Activated effector memory CD4-positive, alpha-beta T cell treated with Interleukin-2 at 50 U/mL for 16 hours (primary cell): Measurements from ENCODE around the gene ABCC3.
"Not testable (repeated sequence)": the region's sequence is repeated elsewhere in the genome, so short reads cannot be mapped to it uniquely, and the experiment has no call there.

ENCODE experiments used
- DNase-seq: peaks from one replicate; pipeline ENCODE4 v3.0.0-alpha.2; 2020

The ABCC3 gene

DNA sequence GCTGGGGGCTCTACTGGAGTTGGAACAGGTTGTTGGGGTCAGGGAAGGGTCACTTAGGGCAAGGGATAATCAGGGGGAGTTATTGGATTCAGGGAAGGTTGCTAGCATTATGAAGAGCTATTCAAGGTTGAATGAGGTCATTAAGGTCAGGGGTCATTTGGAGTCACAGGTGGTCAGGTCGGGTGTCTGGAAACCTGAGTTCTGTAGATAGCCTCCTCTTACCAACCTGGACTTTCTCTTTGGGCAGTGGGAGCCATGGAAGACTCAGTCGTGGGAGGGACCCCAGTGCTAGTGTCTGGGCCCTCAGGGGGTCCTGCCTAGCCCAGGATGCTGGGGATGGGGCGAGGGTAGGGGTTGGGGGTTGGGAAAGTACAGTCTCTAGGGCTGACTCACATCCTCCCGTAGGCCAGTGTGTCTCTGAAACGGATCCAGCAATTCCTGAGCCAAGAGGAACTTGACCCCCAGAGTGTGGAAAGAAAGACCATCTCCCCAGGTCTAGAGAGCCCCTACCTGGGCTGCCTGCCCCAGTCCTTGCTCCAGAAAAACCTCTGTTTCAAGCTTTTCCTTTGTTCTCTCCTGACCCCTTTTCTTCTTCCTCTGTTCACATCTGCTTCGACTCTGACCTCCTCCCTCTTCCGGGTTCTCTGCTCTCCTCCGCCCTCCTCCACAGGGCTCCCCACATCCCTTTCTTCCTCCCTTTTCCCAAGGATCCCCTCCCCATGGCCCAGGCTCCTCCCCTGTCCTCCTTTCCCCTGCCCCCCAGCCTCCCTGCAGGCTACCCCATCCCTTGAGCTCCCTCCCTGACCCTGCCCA is 33.5 kb downstream of the ABCC3 start:
- no peak for DNase-seq

- no peak for DNase-seq
Measured at GRCh38 chr17:50668838-50669581, 34.3 kb downstream of the ABCC3 start.

GRCh38 chr17:50672071-50672470 is 37.4 kb downstream of the ABCC3 start:
- no peak for DNase-seq

DNA sequence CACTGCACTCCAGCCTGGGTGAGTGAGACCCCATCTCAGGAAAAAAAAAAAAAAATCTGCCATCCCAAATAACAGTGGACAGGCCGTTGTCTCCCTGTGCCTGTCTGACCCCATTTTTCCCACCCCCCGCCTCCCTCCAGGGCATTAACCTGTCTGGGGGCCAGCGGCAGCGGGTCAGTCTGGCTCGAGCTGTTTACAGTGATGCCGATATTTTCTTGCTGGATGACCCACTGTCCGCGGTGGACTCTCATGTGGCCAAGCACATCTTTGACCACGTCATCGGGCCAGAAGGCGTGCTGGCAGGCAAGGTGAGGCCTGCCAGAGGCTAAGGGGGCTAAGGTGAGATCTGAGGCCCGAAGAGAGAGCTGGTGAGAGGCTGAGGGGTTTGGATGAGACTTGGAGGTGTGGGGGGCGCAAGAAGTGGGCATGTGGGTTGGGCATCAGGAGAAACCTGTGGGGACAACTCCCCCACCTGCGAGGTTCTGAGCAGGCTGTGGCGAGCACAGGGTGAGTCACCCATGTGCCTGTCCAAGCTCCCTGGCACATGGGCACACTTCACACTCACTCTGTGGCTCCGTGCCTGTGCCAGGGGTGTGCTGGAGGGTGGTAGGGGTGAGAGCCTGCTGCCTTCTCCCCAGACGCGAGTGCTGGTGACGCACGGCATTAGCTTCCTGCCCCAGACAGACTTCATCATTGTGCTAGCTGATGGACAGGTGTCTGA is 38.3 kb downstream of the ABCC3 start:
- no peak for DNase-seq

GRCh38 chr17:50675190-50675589 is 40.5 kb downstream of the ABCC3 start:
- DNase-seq: no peak

GRCh38 chr17:50675627-50676026 is 40.9 kb downstream of the ABCC3 start:
- DNase-seq: no peak

DNA sequence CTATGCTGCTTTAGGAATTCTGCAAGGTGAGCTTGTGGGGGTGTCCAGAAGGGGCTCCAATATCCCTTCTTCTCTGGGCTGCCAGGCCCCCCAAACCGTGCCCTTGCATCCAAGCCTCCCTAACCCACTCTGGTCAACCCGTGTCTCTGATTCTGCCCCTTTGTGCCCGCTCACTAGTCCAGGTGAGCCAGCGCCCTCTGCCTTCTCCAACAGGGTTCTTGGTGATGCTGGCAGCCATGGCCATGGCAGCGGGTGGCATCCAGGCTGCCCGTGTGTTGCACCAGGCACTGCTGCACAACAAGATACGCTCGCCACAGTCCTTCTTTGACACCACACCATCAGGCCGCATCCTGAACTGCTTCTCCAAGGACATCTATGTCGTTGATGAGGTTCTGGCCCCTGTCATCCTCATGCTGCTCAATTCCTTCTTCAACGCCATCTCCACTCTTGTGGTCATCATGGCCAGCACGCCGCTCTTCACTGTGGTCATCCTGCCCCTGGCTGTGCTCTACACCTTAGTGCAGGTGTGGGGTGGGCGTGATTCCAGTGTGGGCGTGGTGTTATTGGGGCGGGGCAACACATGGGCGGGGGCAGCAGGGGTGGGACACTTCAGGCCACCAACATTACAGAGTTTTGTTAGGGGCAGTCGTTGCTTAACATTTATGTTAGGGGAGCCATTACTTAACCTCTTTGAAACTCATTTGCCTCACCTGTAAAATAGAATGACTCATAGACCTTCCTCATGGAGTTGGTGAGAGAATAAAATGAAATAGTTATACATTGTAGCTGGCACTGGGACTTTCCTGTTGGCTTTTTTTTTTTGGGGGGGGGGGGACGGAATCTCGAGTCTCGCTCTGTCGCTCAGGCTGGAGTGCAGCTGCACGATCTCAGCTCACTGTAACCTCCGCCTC is 41.6 kb downstream of the ABCC3 start:
- no peak for DNase-seq

GRCh38 chr17:50677851-50678375 is 43.2 kb downstream of the ABCC3 start:
- no peak for DNase-seq

DNA sequence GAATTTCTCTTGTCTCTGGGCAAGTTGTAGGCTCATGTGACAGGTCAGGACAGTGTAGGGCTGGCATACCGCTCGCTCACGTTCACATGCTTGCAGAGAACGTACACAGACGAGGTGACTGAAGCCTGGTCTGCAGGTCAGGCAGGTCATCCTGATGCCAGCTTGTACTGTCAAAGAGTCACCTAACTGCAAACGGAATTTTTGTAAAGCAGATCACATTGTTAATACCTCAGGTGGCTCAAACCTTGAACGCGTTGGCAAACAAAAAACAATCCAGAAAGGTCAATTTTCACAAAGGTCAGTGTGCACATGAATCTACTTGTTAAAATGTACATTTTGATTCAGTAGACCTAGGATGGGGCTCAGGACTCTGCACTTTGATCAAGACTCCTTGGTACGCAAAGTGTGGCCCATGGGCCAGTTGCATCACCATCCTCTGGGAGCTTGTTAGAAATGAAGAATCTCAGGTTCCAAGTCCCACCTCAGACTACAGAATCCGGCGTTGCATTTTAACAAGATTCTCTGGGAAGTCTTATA is 44.4 kb downstream of the ABCC3 start:
- no peak for DNase-seq

- DNase-seq: no peak
Measured at GRCh38 chr17:50680126-50680525, 45.4 kb downstream of the ABCC3 start.

DNA sequence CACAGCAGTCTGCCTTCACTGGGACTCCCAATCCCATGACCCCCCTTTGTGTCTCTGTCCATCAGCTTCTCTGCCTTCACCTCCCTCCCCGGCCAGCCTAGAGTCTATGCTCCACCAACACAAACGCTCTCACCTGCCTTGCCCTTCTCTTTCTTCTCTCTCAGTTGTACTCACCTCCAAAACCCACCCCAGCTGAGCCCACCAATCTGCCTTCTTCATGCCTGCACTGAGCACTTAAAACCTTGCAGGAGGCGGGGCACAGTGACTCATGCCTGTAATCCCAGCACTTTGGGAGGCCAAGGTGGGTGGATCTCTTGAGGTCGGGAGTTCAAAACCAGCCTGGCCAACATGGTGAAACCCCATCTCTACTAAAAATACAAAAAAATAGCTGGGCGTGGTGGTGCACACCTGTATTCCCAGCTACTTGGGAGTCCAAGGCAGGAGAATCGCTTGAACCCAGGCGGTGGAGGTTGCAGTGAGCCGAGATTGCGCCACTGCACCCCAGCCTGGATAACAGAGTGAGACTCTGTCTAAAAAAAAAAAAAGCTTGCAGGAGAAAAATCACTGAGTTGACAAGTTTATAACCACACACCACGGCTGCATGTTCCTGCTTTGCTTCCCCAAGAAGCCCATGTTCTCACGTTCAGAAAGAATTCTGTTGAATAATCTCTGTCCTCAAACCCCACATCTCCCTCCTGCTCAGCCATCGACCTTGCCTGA is 46.0 kb downstream of the ABCC3 start:
- not testable (repeated sequence) for DNase-seq

- DNase-seq: no peak
Measured at GRCh38 chr17:50681263-50682200, 46.9 kb downstream of the ABCC3 start.

- DNase-seq: no peak
Measured at GRCh38 chr17:50682441-50682840, 47.8 kb downstream of the ABCC3 start.

- no peak for DNase-seq
Measured at GRCh38 chr17:50682938-50683337, 48.3 kb downstream of the ABCC3 start.

DNA sequence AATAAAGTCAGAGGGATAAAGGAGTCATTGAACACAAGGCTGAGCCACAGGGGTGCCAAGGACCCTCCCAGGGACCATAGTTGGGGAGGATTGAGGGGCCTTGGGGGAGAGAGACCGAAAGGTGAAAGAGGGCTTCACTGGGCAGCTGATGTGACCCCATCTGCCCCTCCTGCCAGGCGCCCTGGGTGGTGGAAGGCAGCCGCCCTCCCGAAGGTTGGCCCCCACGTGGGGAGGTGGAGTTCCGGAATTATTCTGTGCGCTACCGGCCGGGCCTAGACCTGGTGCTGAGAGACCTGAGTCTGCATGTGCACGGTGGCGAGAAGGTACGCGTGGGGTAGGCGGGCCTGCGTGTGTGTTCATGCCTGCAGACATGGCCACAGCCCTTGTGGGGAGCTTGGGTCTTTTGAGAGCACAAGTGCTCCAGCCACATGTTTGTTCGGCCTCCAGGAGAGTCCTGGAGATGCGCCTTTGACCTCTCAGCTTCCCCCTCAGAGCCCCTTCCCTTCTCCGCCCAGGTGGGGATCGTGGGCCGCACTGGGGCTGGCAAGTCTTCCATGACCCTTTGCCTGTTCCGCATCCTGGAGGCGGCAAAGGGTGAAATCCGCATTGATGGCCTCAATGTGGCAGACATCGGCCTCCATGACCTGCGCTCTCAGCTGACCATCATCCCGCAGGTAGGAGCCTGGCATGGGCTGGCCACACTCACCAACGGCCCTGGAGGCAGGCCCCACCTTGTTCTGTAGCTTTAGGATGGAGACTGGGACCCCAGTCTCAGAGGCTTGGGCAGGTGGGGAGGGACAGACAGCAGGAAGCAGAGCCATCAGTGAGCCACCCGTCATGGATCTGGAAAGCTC is 49.0 kb downstream of the ABCC3 start:
- DNase-seq: no peak

GRCh38 chr17:50684288-50684611 is 49.6 kb downstream of the ABCC3 start:
- DNase-seq: no peak

DNA sequence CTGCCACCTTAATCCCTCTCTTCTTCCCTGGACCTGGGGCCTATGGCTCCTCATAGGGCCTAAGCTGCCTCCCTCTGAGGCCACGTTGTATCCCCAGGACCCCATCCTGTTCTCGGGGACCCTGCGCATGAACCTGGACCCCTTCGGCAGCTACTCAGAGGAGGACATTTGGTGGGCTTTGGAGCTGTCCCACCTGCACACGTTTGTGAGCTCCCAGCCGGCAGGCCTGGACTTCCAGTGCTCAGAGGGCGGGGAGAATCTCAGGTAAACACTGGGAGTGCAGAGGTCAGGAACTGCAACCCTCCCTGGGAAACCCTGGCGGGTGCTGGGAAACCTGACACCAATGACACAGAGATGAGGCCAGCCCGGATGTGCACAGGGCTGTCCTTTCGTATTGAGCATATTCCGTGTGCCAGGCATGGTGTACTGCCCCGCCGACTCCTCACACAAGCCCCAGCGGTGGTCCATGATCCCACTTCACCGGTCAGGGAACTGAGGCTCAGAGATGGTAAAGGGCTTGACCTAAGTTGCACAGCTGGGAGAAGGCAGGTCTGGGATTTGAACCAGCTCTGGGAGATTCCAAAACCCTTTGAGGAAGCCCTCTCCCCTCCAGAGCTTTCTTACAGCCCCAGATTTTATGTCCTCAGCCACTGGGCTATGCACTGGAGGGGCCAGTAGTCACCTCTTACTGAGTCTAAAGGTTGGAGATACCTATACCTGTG is 50.1 kb downstream of the ABCC3 start:
- DNase-seq: no peak

DNA sequence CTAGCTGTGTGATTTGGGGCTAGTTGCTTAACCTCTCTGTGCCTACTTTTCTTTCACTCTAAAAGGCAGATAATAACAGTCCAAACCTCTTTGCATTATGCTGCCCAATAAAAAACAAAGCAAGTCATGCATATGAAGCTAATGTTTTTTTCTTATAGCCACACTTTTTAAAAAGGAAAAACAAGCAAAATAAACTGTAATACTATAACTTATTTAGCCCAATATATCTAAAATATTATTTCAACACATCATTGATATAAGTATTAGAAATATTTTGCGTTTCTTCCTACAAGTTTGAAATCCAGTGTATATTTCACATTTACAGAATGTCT is 50.6 kb downstream of the ABCC3 start:
- no peak for DNase-seq
